ENCODE data around the gene PTGER3.

PTGER3 gene

DNA sequence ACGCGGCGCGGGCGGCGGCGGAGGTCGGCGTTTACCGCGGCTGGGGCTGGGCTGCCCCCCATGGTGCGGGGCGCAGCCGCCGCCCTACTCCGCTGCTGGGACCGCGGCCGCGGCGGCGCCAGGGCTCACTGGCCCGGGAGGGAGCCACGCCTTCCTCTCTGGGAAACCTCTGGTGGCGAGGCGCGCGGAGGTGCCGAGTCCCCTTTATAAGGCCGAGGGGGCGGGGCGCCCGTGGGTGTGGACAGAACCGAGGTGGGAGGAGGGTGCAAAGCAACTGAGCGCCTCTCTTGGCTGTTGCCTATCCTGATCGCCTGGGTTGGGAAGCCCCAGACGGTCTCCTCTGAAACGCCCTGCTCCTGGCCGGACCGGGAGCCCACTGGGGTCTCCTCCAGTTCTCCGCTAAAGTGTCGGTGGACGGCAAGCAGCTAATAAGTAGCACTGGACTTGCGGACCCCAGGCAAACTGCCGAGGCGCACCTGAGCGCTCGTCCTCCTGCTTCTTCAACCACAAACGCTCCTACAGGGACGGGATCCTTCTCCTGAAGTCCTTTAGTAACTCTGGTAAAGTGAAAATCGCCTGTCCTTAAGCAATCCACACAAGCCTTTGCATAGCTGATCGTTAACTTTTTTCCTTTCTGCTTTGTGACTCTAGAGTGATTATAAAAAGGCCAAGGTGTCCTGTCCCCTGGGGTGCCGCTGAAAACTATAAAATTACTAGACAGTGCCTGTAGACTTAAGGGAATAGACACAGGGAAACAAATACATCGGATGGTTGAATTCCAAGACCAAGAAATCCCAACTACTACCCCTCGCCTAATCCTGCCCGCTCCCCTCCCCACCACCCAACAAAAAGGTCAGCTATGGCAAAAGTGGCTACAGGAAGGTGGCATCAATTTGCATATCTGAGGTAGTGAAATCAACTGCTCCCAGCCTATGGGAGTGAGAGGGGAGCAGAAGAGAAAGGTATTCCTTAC is at the start of gene PTGER3:
PTGER3 (minus strand) TSS at position 182 of the 973 bp plus-strand sequence. CDS start 239 bp downstream, outside the sequence.
- DNase-seq, result peak; percentile 77

DNA sequence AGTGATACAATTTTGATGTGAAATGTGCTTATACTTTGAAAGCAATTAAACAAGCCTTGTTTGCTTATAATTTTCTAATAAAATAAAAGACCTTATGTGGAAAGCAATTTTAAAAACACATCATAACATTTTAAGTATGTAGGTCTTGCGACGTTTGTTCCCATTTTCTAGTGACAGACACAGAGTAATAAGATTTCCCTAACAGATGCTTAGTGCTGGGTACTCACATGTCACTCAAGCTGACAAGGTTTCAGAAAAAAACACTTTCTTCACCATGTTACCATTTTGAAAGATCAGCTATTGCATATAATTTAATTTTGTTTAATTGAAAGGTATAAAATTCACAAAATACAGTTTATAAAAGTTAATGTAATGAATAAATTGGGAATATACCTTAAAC is 47.3 kb upstream of the PTGER3 start:
- DNase-seq, result no peak

GRCh38 chr1:71093938-71094337 is 46.3 kb upstream of the PTGER3 start:
- DNase-seq, result peak; percentile 10

DNA sequence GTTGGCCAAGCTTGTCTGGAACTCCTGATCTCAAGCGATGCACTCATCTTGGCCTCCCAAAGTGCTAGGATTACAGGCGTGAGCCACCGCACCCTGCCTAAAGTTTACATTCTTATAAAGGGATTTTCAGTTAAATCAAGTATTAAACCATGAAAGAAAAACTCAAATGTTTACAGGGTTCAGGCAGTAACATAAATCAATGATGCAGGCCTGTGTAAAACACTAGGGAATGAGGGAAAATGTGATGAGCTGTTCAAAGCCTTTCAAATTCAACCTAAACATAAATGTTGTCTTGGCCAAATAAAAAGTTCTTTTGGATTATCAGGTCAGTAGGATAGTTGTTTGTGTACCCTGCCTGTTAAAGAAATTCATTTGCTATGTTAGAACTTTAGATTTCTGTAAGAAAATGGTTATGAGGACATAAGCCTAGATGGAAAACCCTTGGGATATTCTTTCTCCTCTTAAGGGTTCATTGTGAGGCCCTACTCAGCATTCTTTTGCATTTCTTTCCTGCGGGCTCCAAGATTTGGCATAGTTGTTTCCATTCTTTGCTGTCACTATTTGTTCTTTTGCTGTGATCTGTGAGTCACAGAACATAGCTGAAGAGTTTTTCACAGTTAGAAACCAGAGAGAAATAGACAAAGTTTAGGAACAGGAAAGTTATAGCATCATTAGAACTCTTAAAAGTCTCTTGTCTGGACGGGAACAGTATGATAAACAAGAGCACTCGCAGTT is 42.1 kb upstream of the PTGER3 start:
- no peak for DNase-seq

GRCh38 chr1:71088645-71089287 is 41.1 kb upstream of the PTGER3 start:
- DNase-seq, result no peak

DNA sequence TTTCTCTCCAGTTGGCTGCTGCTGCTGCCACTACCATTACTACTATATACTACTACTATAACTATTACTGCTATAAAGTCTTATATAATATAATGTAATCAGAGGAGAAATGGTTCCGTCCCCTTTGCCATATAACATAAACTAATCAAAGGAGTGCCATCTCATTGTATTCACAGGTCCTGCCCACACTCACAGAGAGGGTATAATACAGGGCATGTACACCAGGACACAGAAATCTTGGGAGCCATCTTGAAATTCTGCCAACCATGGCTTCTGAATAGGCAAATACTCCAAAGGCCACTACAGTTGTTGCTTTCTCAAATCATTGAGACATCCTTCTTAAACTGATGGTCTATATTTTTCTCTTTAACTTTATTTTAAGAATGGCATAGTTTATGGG is 40.1 kb upstream of the PTGER3 start:
- no peak for DNase-seq

DNA sequence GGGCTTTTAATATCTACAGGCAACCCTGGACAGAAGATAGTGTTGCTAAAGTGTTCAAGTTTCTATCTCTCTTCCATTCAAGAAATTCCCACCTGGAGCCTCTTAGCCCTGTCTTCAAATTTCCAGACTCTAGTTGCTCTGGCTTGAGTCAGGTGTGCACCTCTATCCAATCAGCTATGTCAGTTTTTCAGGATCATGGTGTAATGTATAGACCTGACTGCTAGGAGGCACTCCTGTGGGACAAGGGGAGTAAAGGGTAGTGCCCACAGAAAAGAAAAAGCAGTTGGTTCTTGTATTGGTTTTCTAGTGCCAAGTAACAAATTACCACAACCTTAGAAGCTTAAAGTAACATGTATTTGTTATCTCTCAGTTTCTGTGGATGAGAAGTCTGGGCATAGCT is 39.4 kb upstream of the PTGER3 start:
- DNase-seq, result no peak

DNA sequence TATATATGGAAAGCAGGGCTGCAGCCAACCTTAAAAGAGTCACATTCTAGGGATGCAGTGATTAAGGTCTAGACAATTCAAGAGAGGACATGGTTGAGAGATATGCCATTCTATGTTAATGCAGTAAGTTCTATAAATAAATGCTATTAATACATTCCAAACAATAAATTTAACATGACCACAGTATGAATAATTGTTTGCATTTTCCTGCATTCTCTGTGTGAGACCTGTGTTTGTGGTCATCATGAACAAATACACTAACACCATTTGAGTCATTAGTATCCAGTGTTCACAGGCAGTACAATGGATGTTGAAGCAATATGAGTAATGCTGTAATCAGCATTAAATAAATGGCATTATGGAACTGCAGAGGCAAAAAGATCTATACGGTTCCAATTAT is 38.7 kb upstream of the PTGER3 start:
- no peak for DNase-seq

DNA sequence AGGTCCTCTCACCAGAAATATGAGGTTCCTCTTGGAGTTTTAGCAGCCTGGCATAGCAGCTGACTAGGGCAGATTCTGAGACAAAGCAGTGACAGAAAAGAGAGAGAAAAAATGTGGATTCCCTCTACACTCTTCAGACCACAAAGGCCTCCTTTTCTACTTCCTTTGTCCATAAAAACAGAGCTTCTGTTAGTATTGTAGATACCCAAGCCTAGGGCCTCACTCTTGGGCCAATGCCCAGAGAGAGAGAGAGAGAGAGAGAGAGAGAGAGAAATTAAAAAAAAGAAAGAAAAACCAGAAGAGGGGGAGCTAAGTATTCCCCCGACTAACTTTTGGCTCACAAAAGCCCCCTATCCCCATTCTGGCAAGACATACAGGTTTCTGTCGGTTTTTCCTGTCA is 35.7 kb upstream of the PTGER3 start:
- DNase-seq, result no peak

DNA sequence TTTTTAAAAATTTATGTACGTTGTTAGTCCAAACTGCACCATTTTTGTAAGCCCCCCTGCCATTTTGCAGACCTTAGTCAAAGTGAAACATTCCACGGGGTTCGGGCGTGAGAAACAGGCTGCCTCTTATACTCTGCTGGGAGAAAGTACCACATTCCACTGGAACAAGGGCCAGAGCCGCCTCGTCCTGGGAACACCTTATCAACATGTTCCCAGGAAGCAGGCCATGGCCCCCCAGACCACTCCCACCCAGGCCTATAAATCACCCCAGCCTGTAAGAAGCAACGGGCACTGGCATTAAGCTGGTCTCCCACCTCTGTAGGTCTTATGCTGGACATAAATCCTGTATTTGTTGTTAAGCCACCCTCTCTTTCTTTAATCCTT is 34.1 kb upstream of the PTGER3 start:
- no peak for DNase-seq

GRCh38 chr1:71080739-71081696 is 33.4 kb upstream of the PTGER3 start, which contains the start of gene ZRANB2:
ZRANB2 (minus strand) TSS chr1:71081035; CDS start chr1:71080995, 40 bp downstream.
- DNase-seq, result peak; percentile 96

- DNase-seq, result peak; percentile 37
These were observed 32.7 kb upstream of the PTGER3 start for GRCh38 chr1:71080230-71080738.

DNA sequence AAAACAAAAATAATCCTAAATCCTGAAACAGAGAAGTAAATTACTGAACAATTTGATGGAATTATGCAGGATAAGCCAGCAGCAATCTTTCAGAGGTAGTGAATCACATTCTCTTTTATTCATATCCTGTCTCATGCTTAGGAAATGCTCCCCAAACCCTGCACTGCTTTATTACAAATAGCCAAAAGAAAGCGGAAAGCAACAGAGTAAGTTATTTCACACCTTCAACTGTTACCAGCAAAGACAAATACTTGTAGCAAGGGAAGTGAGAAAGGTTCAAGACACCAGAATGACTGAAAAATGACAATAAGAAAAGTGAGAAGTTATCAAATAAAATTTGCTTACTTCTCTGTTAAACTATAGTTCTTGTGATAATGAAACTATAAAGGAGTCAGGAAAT is 27.1 kb upstream of the PTGER3 start:
- DNase-seq, result no peak

- no peak for DNase-seq
These were observed 24.7 kb upstream of the PTGER3 start for GRCh38 chr1:71072273-71072672.

- DNase-seq, result no peak
These were observed 24.1 kb upstream of the PTGER3 start for GRCh38 chr1:71071720-71072119.

- DNase-seq, result no peak
These were observed 21.0 kb upstream of the PTGER3 start for GRCh38 chr1:71068325-71069240.

- no peak for DNase-seq
These were observed 7.2 kb upstream of the PTGER3 start for GRCh38 chr1:71054791-71055190.

DNA sequence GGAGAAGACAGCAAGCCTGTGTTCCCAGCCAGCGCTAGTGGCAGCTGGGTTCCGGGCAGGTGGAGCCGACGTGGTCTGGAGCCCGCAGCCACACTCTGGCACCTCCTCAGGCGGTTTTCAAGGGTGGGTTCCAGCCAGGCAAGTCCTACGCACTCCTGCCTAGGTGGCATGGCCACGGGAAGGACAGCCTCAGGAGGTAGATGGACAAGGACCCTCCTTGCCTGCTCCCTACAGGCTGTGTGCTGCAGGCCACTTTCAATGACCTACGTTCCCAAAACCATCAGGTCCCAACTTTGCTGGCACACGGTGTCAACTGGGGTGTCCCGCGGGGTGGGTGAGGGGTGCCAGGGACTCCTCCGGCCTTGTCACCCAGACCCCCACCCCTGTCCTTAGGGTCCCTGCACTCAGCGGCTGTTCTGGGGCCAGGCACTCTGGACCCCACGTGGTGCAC is 6.7 kb upstream of the PTGER3 start:
- DNase-seq, result peak; percentile 13

- no peak for DNase-seq
These were observed 6.1 kb upstream of the PTGER3 start for GRCh38 chr1:71053758-71054157.

DNA sequence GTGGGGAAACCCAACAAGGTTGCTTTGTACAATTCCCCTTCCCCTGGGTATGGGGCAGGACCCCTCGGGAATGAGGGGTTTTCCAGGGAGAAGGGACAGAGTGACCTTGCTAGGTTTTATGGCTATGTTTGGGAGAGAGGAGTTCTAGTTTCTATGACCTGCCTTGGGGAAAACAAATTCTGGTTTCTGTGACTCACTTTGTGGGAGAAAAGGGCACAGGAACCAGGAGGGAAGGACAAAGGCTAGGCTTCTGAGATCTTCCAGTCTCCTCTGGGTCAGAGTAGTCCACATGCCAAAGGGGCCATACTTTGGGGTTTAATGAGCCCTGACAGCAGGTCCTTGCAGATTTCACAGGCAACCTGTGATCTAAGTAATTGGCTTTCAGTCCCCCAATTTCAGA is 5.5 kb upstream of the PTGER3 start:
- DNase-seq, result no peak
